Type B pancreatic cell (in vitro differentiated cells): Measurements from ENCODE around the gene CDC42EP1. TPM values are rescaled to one million over a fixed set of nuclear protein-coding genes. Genes with fewer than 3 reads are reported as not detected.

Source experiments
- DNase-seq: peaks from one replicate; pipeline ENCODE4 v3.0.0; 2021; ENCODE audit warnings: mixed read lengths; ENCODE audit not compliant: unreplicated experiment; ENCODE audit errors: extremely low spot score
- H3K27ac Mint-ChIP-seq: 2 replicates; pipeline ENCODE4 v1.8.0; 2021; ENCODE audit warnings: mild to moderate bottlenecking, mixed read lengths
- H3K27me3 Mint-ChIP-seq: 2 replicates; pipeline ENCODE4 v1.8.0; 2021; ENCODE audit warnings: mixed read lengths
- H3K36me3 Mint-ChIP-seq: 2 replicates; pipeline ENCODE4 v1.8.0; 2021; ENCODE audit warnings: mixed read lengths
- H3K4me1 Mint-ChIP-seq: one replicate; pipeline ENCODE4 v1.8.0; 2021; ENCODE audit warnings: mixed read lengths; ENCODE audit not compliant: unreplicated experiment
- H3K4me3 Mint-ChIP-seq: 2 replicates; pipeline ENCODE4 v1.8.0; 2021; ENCODE audit warnings: mild to moderate bottlenecking, mixed read lengths
- H3K9me3 Mint-ChIP-seq: 2 replicates; pipeline ENCODE4 v1.8.0; 2021; ENCODE audit warnings: mixed read lengths
- CTCF ChIP-seq: fragments of 200-600 bp; sonication (generic); conservative IDR thresholded peaks from 2 replicates; pipeline ENCODE4 v1.5.0; 2021; ENCODE audit warnings: antibody characterized with exemption, mild to moderate bottlenecking
- total RNA-seq: library from RNA; stranded (reverse); gene quantifications from 2 replicates; pipeline ENCODE4 v1.2.1, GENCODE V29; 2021; ENCODE audit warnings: low replicate concordance

The CDC42EP1 gene
- total RNA-seq, 1 donor from 2014 or later, result 30.4 TPM

DNA sequence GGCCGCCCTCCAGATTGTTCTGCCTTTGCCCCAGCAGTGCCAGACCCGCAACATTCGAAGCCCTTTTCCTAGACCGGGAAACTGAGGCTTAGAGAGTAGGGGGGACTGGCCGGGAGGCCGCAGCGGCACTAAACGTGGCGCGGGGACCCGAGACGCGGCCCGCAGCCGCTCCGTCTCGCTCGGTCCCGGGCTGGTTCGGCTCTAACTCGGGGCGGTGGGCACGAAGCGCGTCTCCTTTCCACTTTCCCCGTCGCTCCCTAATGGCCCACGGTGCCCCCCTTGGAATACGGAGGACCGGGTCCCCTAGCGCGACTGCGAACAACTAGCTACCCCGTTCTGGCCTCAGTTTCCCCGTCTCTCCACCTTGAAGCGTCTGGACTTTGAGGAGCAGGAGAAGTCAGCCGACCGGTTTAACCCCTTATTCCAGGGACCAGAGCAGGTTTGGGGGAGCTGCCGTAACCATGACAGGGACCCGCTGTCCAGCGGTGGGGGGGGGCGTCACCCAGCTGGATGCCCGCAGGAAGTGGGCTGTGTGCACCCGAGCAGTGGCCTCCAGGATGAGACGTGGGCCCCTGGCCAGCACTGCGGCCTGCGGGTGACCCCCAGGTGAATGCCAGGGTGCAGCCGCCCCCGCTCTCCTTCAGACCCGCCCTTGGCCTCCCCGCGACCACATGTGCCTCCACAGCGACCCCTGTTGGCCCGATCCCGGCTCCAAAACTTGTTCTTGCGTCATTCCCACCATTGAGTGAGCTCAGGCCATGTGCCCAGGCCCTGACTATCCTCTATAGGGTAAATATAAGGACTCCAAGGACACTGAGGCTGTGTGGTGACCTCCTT lies 1.1 kb downstream of the CDC42EP1 start:
- Mint-ChIP-seq H3K36me3 (no peaks in the 10 kb centered on the region), H3K27me3 (peaks cover 4% of the 10 kb centered on the region), H3K4me1 (peaks cover 29% of the 10 kb centered on the region), H3K4me3 (peak overlapping the region; percentile 88), H3K27ac (peak overlapping the region; percentile 93), H3K9me3 (no peaks in the 10 kb centered on the region)
- TF ChIP-seq CTCF, result peak; percentile 92
- DNase-seq, result peak; percentile 92

DNA sequence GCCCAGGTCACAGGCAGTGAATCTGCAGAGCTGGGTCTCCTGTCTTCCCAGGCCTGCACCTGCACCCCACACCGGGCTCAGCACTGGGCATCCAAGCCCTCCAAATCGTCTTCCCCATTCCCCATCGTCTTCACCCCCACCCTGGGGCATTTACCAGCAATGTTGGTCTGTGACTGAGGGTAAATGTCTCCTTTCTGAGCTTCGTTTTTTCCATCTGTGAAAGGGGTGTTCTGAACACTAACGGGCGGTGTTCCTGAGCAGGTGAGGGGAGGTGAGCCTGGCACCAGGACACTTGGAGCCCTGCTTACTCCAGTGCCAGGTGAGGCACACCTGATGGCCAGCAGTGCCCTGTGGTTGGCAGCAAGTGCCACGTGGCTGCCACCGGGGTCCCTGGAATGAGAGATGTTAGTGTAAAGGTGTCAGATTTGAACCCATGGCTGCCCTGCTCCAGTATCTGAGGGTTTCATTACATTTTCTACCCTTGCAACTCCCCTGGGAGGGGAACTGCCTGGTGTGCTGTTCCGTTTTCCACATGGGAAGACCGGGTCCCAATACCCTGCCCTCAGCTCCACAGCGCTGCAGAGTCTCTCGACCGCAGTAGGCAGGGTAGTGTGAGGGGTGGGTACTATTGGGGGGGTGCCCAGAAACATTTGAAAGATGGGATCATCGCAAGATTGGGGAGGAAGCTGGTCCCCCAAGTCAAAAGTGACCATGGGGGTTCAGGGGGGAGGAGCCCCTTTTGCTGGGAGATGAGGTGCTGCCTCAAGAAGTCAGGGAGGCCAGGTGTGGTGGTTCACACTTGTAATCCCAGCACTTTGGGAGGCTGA lies 2.0 kb downstream of the CDC42EP1 start:
- H3K36me3 Mint-ChIP-seq, result no peaks in the 10 kb centered on the region
- H3K27ac Mint-ChIP-seq, result peak overlapping the region; percentile 93
- TF ChIP-seq CTCF, result no peak
- peaks cover 4% of the 10 kb centered on the region for H3K27me3 Mint-ChIP-seq
- H3K4me1 Mint-ChIP-seq, result peaks cover 26% of the 10 kb centered on the region
- DNase-seq, result no peak
- peak overlapping the region; percentile 88 for H3K4me3 Mint-ChIP-seq
- H3K9me3 Mint-ChIP-seq, result no peaks in the 10 kb centered on the region

DNA sequence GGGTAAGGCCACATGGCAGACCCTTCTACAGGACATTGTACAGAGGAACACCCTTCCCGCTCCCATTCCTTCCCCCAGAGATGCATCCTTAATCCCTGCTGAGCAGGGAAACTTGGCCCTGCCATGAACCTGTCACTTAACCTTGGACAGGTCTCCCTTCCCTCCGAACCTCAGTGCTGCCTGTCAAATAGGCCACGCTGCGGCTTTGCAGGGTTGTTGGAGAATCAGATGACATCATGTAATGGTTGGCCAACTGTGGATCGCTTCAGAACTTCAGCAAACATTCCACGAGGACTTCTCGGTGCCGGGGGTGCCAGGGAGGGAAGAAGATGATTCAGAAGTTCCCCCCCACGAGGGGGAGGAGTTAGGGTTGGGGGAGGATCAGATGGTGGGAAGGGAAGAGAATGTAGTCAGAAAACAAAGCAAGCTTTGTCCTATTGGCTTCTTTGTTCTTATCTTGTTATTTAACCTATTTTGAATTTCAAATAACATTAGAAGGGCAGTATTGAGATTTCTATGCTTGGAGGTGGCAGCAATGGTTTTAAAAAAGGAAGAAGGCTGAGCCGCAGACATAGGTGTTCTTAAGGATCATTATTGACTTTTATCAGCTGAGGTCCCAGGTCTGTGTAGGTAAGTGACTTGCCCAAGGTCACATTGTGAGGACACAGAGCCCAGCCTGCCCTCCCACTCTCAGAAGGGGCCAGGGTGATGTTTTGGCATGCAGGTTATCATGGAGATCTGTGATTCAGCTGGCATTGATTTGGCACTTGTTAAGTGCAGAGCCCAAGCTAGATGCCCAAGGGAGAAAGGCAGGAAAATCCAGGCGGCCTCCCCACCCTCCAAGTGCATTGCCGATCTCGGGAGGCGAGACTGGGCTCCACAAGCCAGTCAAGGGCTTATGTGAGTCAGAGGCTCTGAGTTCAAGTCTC lies 3.1 kb downstream of the CDC42EP1 start:
- Mint-ChIP-seq H3K27ac (peak overlapping the region; percentile 76), H3K36me3 (no peaks in the 10 kb centered on the region), H3K9me3 (no peaks in the 10 kb centered on the region), H3K4me3 (peak overlapping the region; percentile 70), H3K27me3 (peaks cover 4% of the 10 kb centered on the region), H3K4me1 (peaks cover 20% of the 10 kb centered on the region)
- DNase-seq, result no peak
- TF ChIP-seq CTCF, result no peak

DNA sequence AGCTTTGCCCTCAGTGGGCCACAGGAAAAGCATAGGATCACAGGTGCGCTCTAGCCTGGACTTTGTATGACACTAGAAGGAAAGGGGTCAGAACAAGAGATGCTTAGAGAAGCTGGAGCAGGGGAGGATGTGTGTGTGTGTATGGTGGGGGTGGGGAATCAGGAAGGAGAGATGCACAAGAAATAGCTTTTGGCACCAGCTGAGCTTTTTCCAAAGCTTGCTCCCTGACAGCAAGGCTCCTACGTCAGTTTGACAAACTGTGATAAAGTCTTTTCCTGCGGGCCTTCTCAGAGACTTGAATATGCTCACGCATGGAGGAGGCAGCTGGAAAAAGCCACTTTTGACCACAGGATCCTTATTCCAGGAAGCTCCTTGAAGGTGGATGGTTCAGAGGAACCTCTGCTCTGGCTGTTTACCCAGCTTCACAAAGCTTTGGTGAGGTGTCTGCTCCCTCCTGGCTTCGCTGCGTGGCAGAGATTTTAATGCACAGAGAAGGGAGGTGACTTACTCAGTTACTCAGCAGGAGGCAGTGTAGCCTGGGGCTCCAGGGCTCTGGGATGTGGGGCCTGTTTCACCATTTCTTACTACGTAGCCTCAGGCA lies 3.9 kb downstream of the CDC42EP1 start:
- Mint-ChIP-seq H3K9me3 (no peaks in the 10 kb centered on the region), H3K27me3 (peaks cover 4% of the 10 kb centered on the region), H3K4me1 (peaks cover 20% of the 10 kb centered on the region), H3K27ac (no peak overlapping the region), H3K4me3 (peak overlapping the region; percentile 28), H3K36me3 (no peaks in the 10 kb centered on the region)
- TF ChIP-seq CTCF, result no peak
- no peak for DNase-seq

- Mint-ChIP-seq H3K36me3 (no peaks in the 10 kb centered on the region), H3K27ac (no peak overlapping the region), H3K4me1 (peaks cover 36% of the 10 kb centered on the region), H3K9me3 (no peaks in the 10 kb centered on the region), H3K4me3 (no peak overlapping the region), H3K27me3 (peaks cover 4% of the 10 kb centered on the region)
- no peak for DNase-seq
- no peak for TF ChIP-seq CTCF
Observed at GRCh38 chr22:37565830-37566229, 5.5 kb downstream of the CDC42EP1 start.
